HG03457 (cell line): ENCODE measurements around the gene TRHDE.

Experiments used
- ATAC-seq: cut with Tn5 transposase; IDR thresholded peaks from one replicate; pipeline ENCODE4 v1.9.1; 2021; ENCODE audit warnings: moderate number of reproducible peaks; ENCODE audit not compliant: unreplicated experiment

TRHDE gene

GRCh38 chr12:72272731-72273498, 745 bp downstream of the TRHDE start:
- ATAC-seq = no peak

GRCh38 chr12:72273499-72273837, 1.3 kb downstream of the TRHDE start:
- ATAC-seq = no peak

GRCh38 chr12:72273851-72274351, 1.7 kb downstream of the TRHDE start:
- no peak for ATAC-seq

GRCh38 chr12:72274931-72275330, 2.8 kb downstream of the TRHDE start:
- no peak for ATAC-seq

GRCh38 chr12:72275526-72275925, 3.4 kb downstream of the TRHDE start:
- ATAC-seq = no peak

GRCh38 chr12:72276181-72276805, 4.1 kb downstream of the TRHDE start:
- ATAC-seq = no peak

- ATAC-seq = no peak
These were observed 5.2 kb downstream of the TRHDE start for GRCh38 chr12:72277415-72277814.

GRCh38 chr12:72278894-72279293, 6.7 kb downstream of the TRHDE start:
- no peak for ATAC-seq

GRCh38 chr12:72281126-72281525, 9.0 kb downstream of the TRHDE start:
- no peak for ATAC-seq

GRCh38 chr12:72282721-72283120, 10.6 kb downstream of the TRHDE start:
- ATAC-seq = no peak

GRCh38 chr12:72285861-72286260, 13.7 kb downstream of the TRHDE start:
- ATAC-seq = no peak

- ATAC-seq = no peak
These were observed 14.4 kb downstream of the TRHDE start for GRCh38 chr12:72286526-72286925.

GRCh38 chr12:72288436-72288835, 16.3 kb downstream of the TRHDE start:
- ATAC-seq = no peak

GRCh38 chr12:72288911-72289310, 16.7 kb downstream of the TRHDE start:
- no peak for ATAC-seq

- no peak for ATAC-seq
These were observed 17.5 kb downstream of the TRHDE start for GRCh38 chr12:72289633-72290032.

GRCh38 chr12:72291175-72291574, 19.0 kb downstream of the TRHDE start:
- ATAC-seq = no peak

GRCh38 chr12:72293701-72294100, 21.5 kb downstream of the TRHDE start:
- ATAC-seq = no peak

- no peak for ATAC-seq
These were observed 22.9 kb downstream of the TRHDE start for GRCh38 chr12:72295101-72295500.

- no peak for ATAC-seq
These were observed 23.6 kb downstream of the TRHDE start for GRCh38 chr12:72295744-72296143.

- ATAC-seq = no peak
These were observed 24.2 kb downstream of the TRHDE start for GRCh38 chr12:72296389-72296788.

GRCh38 chr12:72297666-72298065, 25.5 kb downstream of the TRHDE start:
- ATAC-seq = no peak

GRCh38 chr12:72300728-72301127, 28.6 kb downstream of the TRHDE start:
- ATAC-seq = no peak

GRCh38 chr12:72304751-72305150, 32.6 kb downstream of the TRHDE start:
- no peak for ATAC-seq
